GM12878 (cell line): Measurements from ENCODE around the gene IL36A. TPM values are rescaled to one million over a fixed set of nuclear protein-coding genes. Genes with fewer than 3 reads are reported as not detected.

Experiments used
- ATAC-seq: fragments of 200-7000 bp; cut with Tn5 transposase; 3 replicates; pipeline ENCODE4 v1.9.1; 2020; ENCODE audit warnings: mild to moderate bottlenecking, moderate library complexity
- BruUV-seq: library from RNA; stranded (reverse); fragments of 400-500 nt; replicated peaks from 2 replicates; lab custom pipeline; 2021; lab: Mats Ljungman, UMichigan
- CTCF ChIA-PET: fragments of 300-600 bp; sonication (Branson Sonifier 250); formaldehyde crosslinking; extraction: SDS; loops from one replicate; lab custom pipeline; 2021; ENCODE audit warnings: inconsistent platforms; lab: Yijun Ruan, JAX
- POLR2A ChIA-PET: fragments of 350-600 bp; formaldehyde crosslinking; extraction: SDS; loops from one replicate; lab custom pipeline; 2021; ENCODE audit warnings: inconsistent platforms; lab: Charles Lee
- RAD21 ChIA-PET: fragments of 300-600 bp; sonication (Branson Sonifier 250); formaldehyde crosslinking; loops from one replicate; lab custom pipeline; 2023; ENCODE audit warnings: antibody characterized with exemption; ENCODE audit not compliant: unreplicated experiment; lab: Charles Lee
- SMC1A ChIA-PET: fragments of 300-600 bp; sonication (Branson Sonifier 250); formaldehyde crosslinking; loops from one replicate; lab custom pipeline; 2023; ENCODE audit not compliant: unreplicated experiment, uncharacterized antibody; lab: Charles Lee
- DNase-seq: peaks from one replicate; pipeline ENCODE4 v3.0.0-alpha.2; 2011; ENCODE audit warnings: low read depth, low spot score
- FAIRE-seq: peaks from 3 replicates; lab custom pipeline; 2011; peaks lifted over from hg19 to GRCh38; lab: Jason Lieb, UNC
- H2AFZ ChIP-seq: 2 replicates; pipeline ENCODE4 v1.6.0; 2011; ENCODE audit warnings: low read depth, low read length, control low read depth; ENCODE audit not compliant: control insufficient read depth
- H3K27ac ChIP-seq: 2 replicates; pipeline ENCODE4 v1.5.1; 2011; ENCODE audit warnings: control low read depth; ENCODE audit not compliant: control insufficient read depth, insufficient read depth
- H3K27me3 ChIP-seq, 2 experiments: replicated peaks in 1 of 2; 2 replicates each; pipeline versions ENCODE4 v1.6.0 to v1.6.1; 2011; ENCODE audit warnings: low read length in 1 of 2; ENCODE audit not compliant: control insufficient read depth in 2 of 2, insufficient read depth in 2 of 2
- H3K36me3 ChIP-seq, 2 experiments: 2 replicates each; pipeline ENCODE4 v1.5.1; 2011; ENCODE audit warnings: low read length in 1 of 2; ENCODE audit not compliant: control insufficient read depth in 2 of 2, insufficient read depth in 2 of 2
- H3K4me1 ChIP-seq: 2 replicates; pipeline ENCODE4 v1.6.1; 2011; ENCODE audit warnings: mild to moderate bottlenecking, low read length, moderate library complexity, mixed read lengths; ENCODE audit not compliant: control insufficient read depth, insufficient read depth
- H3K4me2 ChIP-seq: 2 replicates; pipeline ENCODE4 v1.6.0; 2011; ENCODE audit warnings: control low read depth; ENCODE audit not compliant: control insufficient read depth, insufficient read depth
- H3K4me3 ChIP-seq: fragments of 200-600 bp; sonication (generic); 2 replicates; pipeline ENCODE4 v1.5.1; 2016
- H3K79me2 ChIP-seq: 2 replicates; pipeline ENCODE4 v1.6.0; 2011; ENCODE audit warnings: low read length; ENCODE audit not compliant: control insufficient read depth, insufficient read depth
- H3K9ac ChIP-seq: 2 replicates; pipeline ENCODE4 v1.8.0; 2011; ENCODE audit warnings: low read length, control low read depth, mixed read lengths; ENCODE audit not compliant: control insufficient read depth, insufficient read depth
- H3K9me3 ChIP-seq: replicated peaks from 3 replicates; pipeline ENCODE4 v1.5.1; 2011; ENCODE audit warnings: mild to moderate bottlenecking, low read length; ENCODE audit not compliant: control insufficient read depth, insufficient read depth
- H4K20me1 ChIP-seq: 2 replicates; pipeline ENCODE4 v1.6.0; 2011; ENCODE audit not compliant: control insufficient read depth, insufficient read depth
- NR2C1 ChIP-seq: fragments of 450-650 bp; IDR thresholded peaks from 2 replicates; pipeline ENCODE4 v1.6.1; 2017; ENCODE audit warnings: antibody characterized with exemption, mild to moderate bottlenecking, moderate library complexity
- SMAD5 ChIP-seq: IDR thresholded peaks from 2 replicates; pipeline ENCODE4 v1.6.1; 2016; ENCODE audit warnings: antibody characterized with exemption, low read depth
- SUZ12 ChIP-seq: fragments of 200-600 bp; sonication (generic); IDR thresholded peaks from one replicate; pipeline ENCODE4 v1.6.1; 2018; ENCODE audit warnings: antibody characterized with exemption, mild to moderate bottlenecking; ENCODE audit not compliant: unreplicated experiment
- WGBS: methylation state at CpG from one replicate; pipeline ENCODE4 v1.1.6; 2016; ENCODE audit warnings: low lambda C conversion rate; ENCODE audit not compliant: insufficient replicate concordance, insufficient coverage; ENCODE audit errors: missing lambda C conversion rate; 5-methylcytosine and 5-hydroxymethylcytosine counted together
- in situ Hi-C: fragments of 300-500 bp; cut with MboI; formaldehyde crosslinking; loops from 9 replicates; pipeline ENCODE4 v1.14.3; 2018; ENCODE audit warnings: mixed read lengths
- intact Hi-C: fragments of 100-400 bp; cut with micrococcal nuclease; formaldehyde crosslinking; loops from one replicate; pipeline ENCODE4 v1.14.2; 2022; ENCODE audit not compliant: unreplicated experiment
- polyA plus RNA-seq, 11 experiments: library from polyadenylated mRNA; depleted of rRNA in 4 of 11; unstranded in 6 of 11; stranded (reverse) in 5 of 11; fragments of >200 nt; fragmentation: Nextera tagmentation in 4 of 11; fragmentation: Illumina TruSeq in 1 of 11; extraction: Ambion mirVana in 4 of 11; extraction: Trizol in 1 of 11; gene quantifications; 1 replicate in 1 of 11; 2 replicates in 10 of 11; pipeline versions ENCODE4 v1.2.1 to v1.2.3, GENCODE V29; 2011 to 2016; ENCODE audit warnings: inconsistent platforms in 2 of 11, missing spikeins in 2 of 11, low read depth in 1 of 11
- total RNA-seq, 4 experiments: library from RNA; depleted of rRNA in 3 of 4; stranded (reverse); fragments of >200 nt in 3 of 4; fragmentation: Illumina TruSeq in 1 of 4; extraction: Trizol in 1 of 4; gene quantifications; 2 replicates each; pipeline versions ENCODE4 v1.2.1 to v1.2.3, GENCODE V29; 2013 to 2021

The IL36A gene
- total and polyA plus RNA-seq, 10 of the 15 experiments (the other 5 are each of a cell fraction or from before 2014, with no cell fraction given), result not detected

DNA sequence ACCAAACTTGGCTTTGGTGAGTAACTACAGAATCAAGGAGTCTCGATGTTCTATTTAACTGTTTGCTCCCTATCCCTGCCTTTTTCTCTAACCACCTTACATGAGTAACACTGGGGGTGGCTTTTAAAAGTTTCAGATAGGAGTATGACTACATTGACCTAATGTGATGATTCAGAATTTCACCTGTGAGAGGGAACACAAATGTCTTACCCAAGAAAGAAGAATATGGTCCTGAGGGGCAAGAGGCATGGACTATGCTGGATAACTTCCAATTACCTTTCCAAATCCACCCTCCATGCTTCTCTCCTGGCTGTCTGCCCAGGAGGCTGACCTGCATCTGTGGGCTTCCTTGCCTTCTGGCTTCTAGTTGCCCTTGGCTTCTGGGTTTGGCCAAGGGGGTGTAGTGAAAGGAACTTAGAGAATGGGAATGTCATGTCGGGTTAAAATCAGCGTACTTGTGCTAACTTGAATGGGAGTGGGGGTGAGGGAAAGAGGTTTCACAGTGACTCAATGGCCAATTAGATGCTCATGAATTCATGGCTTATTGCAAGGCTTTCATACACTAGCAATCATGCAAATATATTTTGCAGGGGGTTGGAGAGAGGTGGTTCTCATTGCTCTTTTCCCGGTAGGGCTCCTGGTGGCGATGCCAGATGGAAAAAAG lies 32.7 kb upstream of the IL36A start:
- no peak overlapping the region for H3K4me3 ChIP-seq
- no peak overlapping the region for H2AFZ ChIP-seq
- H4K20me1 ChIP-seq, result no peaks in the 10 kb centered on the region
- H3K4me1 ChIP-seq, result no peaks in the 10 kb centered on the region; the same call in 1 of the 2 replicates
- FAIRE-seq (no peak), ATAC-seq (no peak), DNase-seq (no peak)
- H3K9me3 ChIP-seq, result no peaks in the 10 kb centered on the region
- H3K79me2 ChIP-seq, result no peaks in the 10 kb centered on the region
- no peak for TF ChIP-seq SUZ12
- RAD21 ChIA-PET, result no interaction called here
- no peak overlapping the region for H3K4me2 ChIP-seq
- no TSS peak for BruUV-seq
- no peak overlapping the region for H3K9ac ChIP-seq
- in situ Hi-C loops (no loop called here), intact Hi-C loops (no loop called here)
- WGBS, result 71% methylated on average over 5 of the region's 5 CpGs
- no peaks in the 10 kb centered on the region; a peak in 2 of 4 replicates for H3K27me3 ChIP-seq
- no peak overlapping the region for H3K27ac ChIP-seq
- CTCF ChIA-PET, result no interaction called here
- SMC1A ChIA-PET, result no interaction called here
- POLR2A ChIA-PET, result no interaction called here
- no peaks in the 10 kb centered on the region for H3K36me3 ChIP-seq

DNA sequence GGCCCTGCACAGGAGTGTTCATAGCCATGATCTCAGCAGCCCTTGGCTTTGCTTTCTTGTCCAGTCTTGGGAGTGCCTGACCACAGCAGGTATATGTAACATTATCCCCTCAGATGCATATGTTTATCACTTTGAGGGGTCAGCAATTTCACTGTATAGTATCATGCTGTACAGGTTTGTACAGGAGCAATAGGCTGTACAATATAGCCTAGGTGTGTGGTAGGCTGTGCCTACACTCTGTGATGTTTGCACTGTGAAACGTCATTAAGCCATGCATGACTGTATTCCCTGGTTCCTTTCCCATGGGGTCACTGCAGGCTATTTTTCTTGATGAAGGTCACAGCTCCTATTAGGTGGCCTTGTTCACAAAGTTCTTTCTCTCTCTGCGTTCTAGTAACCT lies 32.1 kb upstream of the IL36A start:
- ChIA-PET CTCF (no interaction called here), RAD21 (no interaction called here), SMC1A (no interaction called here), POLR2A (no interaction called here)
- Histone ChIP-seq H3K4me2 (no peak overlapping the region), H3K36me3 (no peaks in the 10 kb centered on the region), H3K79me2 (no peaks in the 10 kb centered on the region), H3K4me1 (no peaks in the 10 kb centered on the region; the same call in 1 of the 2 replicates), H4K20me1 (no peaks in the 10 kb centered on the region), H3K9me3 (no peaks in the 10 kb centered on the region), H3K9ac (no peak overlapping the region), H2AFZ (no peak overlapping the region), H3K27ac (no peak overlapping the region), H3K27me3 (no peaks in the 10 kb centered on the region; a peak in 2 of 4 replicates), H3K4me3 (no peak overlapping the region)
- DNase-seq (no peak), ATAC-seq (no peak), FAIRE-seq (no peak)
- in situ Hi-C loops (no loop called here), intact Hi-C loops (no loop called here)
- TF ChIP-seq NR2C1, result no peak
- no peak for TF ChIP-seq SMAD5
- no TSS peak for BruUV-seq
- 0% methylated on average over 2 of the region's 2 CpGs for WGBS
